Measurements from ENCODE around the gene KIAA0513.

The KIAA0513 gene

GRCh38 chr16:85092851-85093250 lies 65.3 kb downstream of the KIAA0513 start:
- no peak for DNase-seq

GRCh38 chr16:85093705-85094104 lies 66.1 kb downstream of the KIAA0513 start:
- no peak for DNase-seq

- no peak for DNase-seq
Observed at GRCh38 chr16:85094176-85094805, 66.7 kb downstream of the KIAA0513 start.

- DNase-seq = no peak
Observed at GRCh38 chr16:85094812-85095211, 67.2 kb downstream of the KIAA0513 start.

GRCh38 chr16:85096921-85097320 lies 69.3 kb downstream of the KIAA0513 start:
- DNase-seq = no peak

- DNase-seq = no peak
Observed at GRCh38 chr16:85098565-85098964, 71.0 kb downstream of the KIAA0513 start.

GRCh38 chr16:85100265-85100664 lies 72.7 kb downstream of the KIAA0513 start:
- DNase-seq = no peak

GRCh38 chr16:85101956-85102630 lies 74.5 kb downstream of the KIAA0513 start:
- DNase-seq = no peak

GRCh38 chr16:85103114-85104079 lies 75.8 kb downstream of the KIAA0513 start:
- no peak for DNase-seq

- DNase-seq = no peak
Observed at GRCh38 chr16:85104147-85104546, 76.6 kb downstream of the KIAA0513 start.

- peak; percentile 87 for DNase-seq
Observed at GRCh38 chr16:85104821-85105391, 77.3 kb downstream of the KIAA0513 start.

- no peak for DNase-seq
Observed at GRCh38 chr16:85105475-85105874, 77.9 kb downstream of the KIAA0513 start.

- DNase-seq = no peak
Observed at GRCh38 chr16:85107083-85107482, 79.5 kb downstream of the KIAA0513 start.

GRCh38 chr16:85107532-85107931 lies 79.9 kb downstream of the KIAA0513 start:
- DNase-seq = no peak

- no peak for DNase-seq
Observed at GRCh38 chr16:85110105-85110504, 82.5 kb downstream of the KIAA0513 start.

GRCh38 chr16:85111184-85111583 lies 83.6 kb downstream of the KIAA0513 start:
- no peak for DNase-seq

GRCh38 chr16:85112364-85112763 lies 84.8 kb downstream of the KIAA0513 start, which contains the start of gene CIBAR2:
TSS of gene CIBAR2 (minus strand) at chr16:85112472. CDS start at chr16:85112352, 120 bp downstream.
- no peak for DNase-seq

- DNase-seq = no peak
Observed at GRCh38 chr16:85113168-85113733, 85.7 kb downstream of the KIAA0513 start.

- no peak for DNase-seq
Observed at GRCh38 chr16:85113913-85114312, 86.3 kb downstream of the KIAA0513 start.

GRCh38 chr16:85114909-85115567 lies 87.4 kb downstream of the KIAA0513 start:
- peak; percentile 52 for DNase-seq

- no peak for DNase-seq
Observed at GRCh38 chr16:85117418-85117817, 89.8 kb downstream of the KIAA0513 start.

GRCh38 chr16:85120006-85120340 lies 92.4 kb downstream of the KIAA0513 start:
- no peak for DNase-seq

All from KG1 (cell line).